ENCODE results near the gene HNRNPU.

DNA sequence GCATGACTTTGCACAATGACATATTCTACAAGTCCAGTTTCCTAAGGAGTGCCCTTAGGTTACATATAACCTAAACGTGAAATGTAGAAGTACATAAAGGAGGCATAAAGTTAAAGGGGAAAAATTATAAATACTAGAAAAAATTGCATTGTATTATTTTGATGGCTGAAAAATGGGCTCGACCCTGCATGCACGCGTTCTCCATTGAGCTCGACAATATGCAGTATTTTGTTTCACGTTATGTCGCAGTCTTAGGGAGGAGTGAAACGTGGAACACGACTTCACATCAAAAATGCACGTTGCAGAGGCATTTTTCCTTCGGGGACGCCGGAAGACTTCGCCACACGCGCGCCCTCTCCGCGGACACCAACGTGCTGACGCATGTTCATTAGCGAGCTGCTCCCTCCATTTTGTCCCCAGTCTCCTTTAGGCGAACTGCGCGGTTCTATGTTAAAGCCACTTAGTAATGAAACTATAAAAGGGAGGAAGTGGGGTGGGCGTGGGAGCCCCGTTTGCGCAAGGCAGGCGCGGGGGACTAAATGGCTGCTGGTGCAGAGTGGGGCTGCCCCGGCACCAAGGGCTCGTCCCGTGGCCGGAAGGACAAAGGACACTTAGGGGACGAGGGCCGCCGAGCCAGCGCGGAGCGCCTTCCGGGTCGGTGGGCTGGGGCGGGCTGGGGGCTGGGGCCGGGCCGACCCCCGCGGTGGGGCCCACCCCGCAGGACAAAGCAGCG, 29.6 kb downstream of the HNRNPU start:
- TF ChIP-seq EZH2 (IDR thresholded peaks at IDR 0.05; ENCODE audit: insufficient read depth, poor library complexity, severe bottlenecking) (no peak), EZH2phosphoT487 (IDR thresholded peaks at IDR 0.05; ENCODE audit: insufficient read depth, low read depth) (no peak)

Data from GM23248 (cell line).